Ovary (tissue), 3 donors: ENCODE measurements around the gene SLC1A5.
"Not testable (repeated sequence)": the region's sequence is repeated elsewhere in the genome, so short reads cannot be mapped to it uniquely, and the experiment has no call there.

Source experiments
- CTCF ChIP-seq, 3 donors: fragments of 450-650 bp in 2 of 3; fragments of 200-600 bp in 1 of 3; IDR thresholded peaks; one replicate each; pipeline versions ENCODE4 v1.5.1 to v1.8.0; 2016 to 2022; ENCODE audit warnings: antibody characterized with exemption in 3 of 3, mild to moderate bottlenecking in 1 of 3
- POLR2A ChIP-seq: fragments of 450-650 bp; IDR thresholded peaks from one replicate; pipeline ENCODE4 v1.6.1; 2017; ENCODE audit warnings: antibody characterized with exemption, mild to moderate bottlenecking, moderate library complexity
- donor health status: DM: no; HTN: no; CAD: no.

- TF ChIP-seq POLR2A; CTCF (IDR thresholded peaks at IDR 0.05): not testable (repeated sequence)
These were observed 34.0 kb upstream of the SLC1A5 start for GRCh38 chr19:46822410-46822787.
